ENCODE measurements around the gene SLC46A2. TPM values are rescaled to one million over a fixed set of nuclear protein-coding genes. Genes with fewer than 3 reads are reported as not detected.

The SLC46A2 gene
- total and polyA plus RNA-seq, 4 donors = 0.01 to 0.17 (median 0.07) TPM; not detected in 1

DNA sequence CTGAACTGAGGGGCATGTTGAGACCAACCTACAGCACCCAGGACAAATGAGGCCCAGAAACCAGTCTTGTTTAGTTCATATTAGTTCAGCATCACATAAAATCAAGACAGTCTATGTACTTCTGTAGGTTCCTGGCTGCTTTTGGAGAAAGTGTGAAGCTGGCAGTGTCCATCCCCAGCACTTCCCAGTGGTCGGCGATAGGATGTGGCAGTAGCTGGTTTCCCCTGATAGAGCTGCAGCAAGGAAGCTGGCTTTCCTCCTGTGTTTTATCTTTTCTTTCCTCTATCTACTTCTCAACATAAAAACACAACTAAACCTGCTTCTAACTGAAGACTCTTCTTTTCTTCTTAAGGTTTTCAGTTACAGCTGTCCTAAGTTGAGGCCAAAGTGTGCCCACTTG lies 43.0 kb upstream of the SLC46A2 start (continued):
- TF ChIP-seq, protein P1, sequence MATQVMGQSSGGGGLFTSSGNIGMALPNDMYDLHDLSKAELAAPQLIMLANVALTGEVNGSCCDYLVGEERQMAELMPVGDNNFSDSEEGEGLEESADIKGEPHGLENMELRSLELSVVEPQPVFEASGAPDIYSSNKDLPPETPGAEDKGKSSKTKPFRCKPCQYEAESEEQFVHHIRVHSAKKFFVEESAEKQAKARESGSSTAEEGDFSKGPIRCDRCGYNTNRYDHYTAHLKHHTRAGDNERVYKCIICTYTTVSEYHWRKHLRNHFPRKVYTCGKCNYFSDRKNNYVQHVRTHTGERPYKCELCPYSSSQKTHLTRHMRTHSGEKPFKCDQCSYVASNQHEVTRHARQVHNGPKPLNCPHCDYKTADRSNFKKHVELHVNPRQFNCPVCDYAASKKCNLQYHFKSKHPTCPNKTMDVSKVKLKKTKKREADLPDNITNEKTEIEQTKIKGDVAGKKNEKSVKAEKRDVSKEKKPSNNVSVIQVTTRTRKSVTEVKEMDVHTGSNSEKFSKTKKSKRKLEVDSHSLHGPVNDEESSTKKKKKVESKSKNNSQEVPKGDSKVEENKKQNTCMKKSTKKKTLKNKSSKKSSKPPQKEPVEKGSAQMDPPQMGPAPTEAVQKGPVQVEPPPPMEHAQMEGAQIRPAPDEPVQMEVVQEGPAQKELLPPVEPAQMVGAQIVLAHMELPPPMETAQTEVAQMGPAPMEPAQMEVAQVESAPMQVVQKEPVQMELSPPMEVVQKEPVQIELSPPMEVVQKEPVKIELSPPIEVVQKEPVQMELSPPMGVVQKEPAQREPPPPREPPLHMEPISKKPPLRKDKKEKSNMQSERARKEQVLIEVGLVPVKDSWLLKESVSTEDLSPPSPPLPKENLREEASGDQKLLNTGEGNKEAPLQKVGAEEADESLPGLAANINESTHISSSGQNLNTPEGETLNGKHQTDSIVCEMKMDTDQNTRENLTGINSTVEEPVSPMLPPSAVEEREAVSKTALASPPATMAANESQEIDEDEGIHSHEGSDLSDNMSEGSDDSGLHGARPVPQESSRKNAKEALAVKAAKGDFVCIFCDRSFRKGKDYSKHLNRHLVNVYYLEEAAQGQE (IDR thresholded peaks at IDR 0.05) = no peak
- no peak for TF ChIP-seq SP1 (IDR thresholded peaks at IDR 0.05)
- no peak for TF ChIP-seq EGR1 (IDR thresholded peaks at IDR 0.05; ENCODE audit: low read depth in 2 of 2)
- no peak for TF ChIP-seq MAX (IDR thresholded peaks at IDR 0.05)
- TF ChIP-seq HNF4A (conservative IDR thresholded peaks at IDR 0.05) = no peak
- no peak for TF ChIP-seq TAF1 (conservative IDR thresholded peaks at IDR 0.05)
- no peak for TF ChIP-seq ATF3 (IDR thresholded peaks at IDR 0.05)
- TF ChIP-seq HNF4G (IDR thresholded peaks at IDR 0.05) = no peak
- TF ChIP-seq YY1 (IDR thresholded peaks at IDR 0.05) = no peak
- no peak for TF ChIP-seq GABPA (IDR thresholded peaks at IDR 0.05 in 1 of 2, conservative IDR thresholded peaks at IDR 0.05 in 1 of 2)
- TF ChIP-seq RXRA (IDR thresholded peaks at IDR 0.05) = no peak

GRCh38 chr9:112925058-112925641 lies 34.5 kb upstream of the SLC46A2 start:
- TF ChIP-seq MAX (IDR thresholded peaks at IDR 0.05) (no peak), RAD21 (IDR thresholded peaks at IDR 0.05) (peak; percentile 86 to 89), ZBTB33 (IDR thresholded peaks at IDR 0.05) (no peak), YY1 (IDR thresholded peaks at IDR 0.05) (peak; percentile 54)
- TF ChIP-seq, protein P2, sequence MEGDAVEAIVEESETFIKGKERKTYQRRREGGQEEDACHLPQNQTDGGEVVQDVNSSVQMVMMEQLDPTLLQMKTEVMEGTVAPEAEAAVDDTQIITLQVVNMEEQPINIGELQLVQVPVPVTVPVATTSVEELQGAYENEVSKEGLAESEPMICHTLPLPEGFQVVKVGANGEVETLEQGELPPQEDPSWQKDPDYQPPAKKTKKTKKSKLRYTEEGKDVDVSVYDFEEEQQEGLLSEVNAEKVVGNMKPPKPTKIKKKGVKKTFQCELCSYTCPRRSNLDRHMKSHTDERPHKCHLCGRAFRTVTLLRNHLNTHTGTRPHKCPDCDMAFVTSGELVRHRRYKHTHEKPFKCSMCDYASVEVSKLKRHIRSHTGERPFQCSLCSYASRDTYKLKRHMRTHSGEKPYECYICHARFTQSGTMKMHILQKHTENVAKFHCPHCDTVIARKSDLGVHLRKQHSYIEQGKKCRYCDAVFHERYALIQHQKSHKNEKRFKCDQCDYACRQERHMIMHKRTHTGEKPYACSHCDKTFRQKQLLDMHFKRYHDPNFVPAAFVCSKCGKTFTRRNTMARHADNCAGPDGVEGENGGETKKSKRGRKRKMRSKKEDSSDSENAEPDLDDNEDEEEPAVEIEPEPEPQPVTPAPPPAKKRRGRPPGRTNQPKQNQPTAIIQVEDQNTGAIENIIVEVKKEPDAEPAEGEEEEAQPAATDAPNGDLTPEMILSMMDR (IDR thresholded peaks at IDR 0.05; ENCODE audit: low read depth, low read length, missing input control) = peak; percentile 54
- DNase-seq (ENCODE audit: low spot score) = no peak
- H3K27me3 ChIP-seq (ENCODE audit: control insufficient read depth in 4 of 4, insufficient read depth in 4 of 4, low read length in 3 of 4) = no peaks in the 10 kb centered on the region
- H3K9me3 ChIP-seq (ENCODE audit: control insufficient read depth in 4 of 4, low read length in 3 of 4) = no peaks in the 10 kb centered on the region
- no peaks in the 10 kb centered on the region for H3K36me3 ChIP-seq (ENCODE audit: control insufficient read depth in 4 of 4, insufficient read depth in 3 of 4, low read depth in 1 of 4, low read length in 3 of 4)
- no peak overlapping the region for H3K4me3 ChIP-seq (ENCODE audit: low read depth in 1 of 3, low read length in 3 of 3)
- no peaks in the 10 kb centered on the region for H3K4me1 ChIP-seq (ENCODE audit: control insufficient read depth in 4 of 4, insufficient read depth in 4 of 4, low read length in 3 of 4)
- no peak overlapping the region for H3K27ac ChIP-seq (ENCODE audit: low read depth in 1 of 2, low read length in 2 of 2)
- H3K9ac ChIP-seq (ENCODE audit: low read depth in 1 of 2, low read length in 2 of 2) = no peak overlapping the region
- 21% methylated on average over 8 of the region's 8 CpGs for WGBS
